HUES48 (cell line): ENCODE measurements around the gene PRDM4.

Source experiments
- H3K27ac ChIP-seq: one replicate; pipeline ENCODE4 v1.7.0; 2013; ENCODE audit warnings: low read depth, low read length, inconsistent platforms
- H3K27me3 ChIP-seq: 2 replicates; pipeline ENCODE4 v1.6.1; 2013; ENCODE audit warnings: mild to moderate bottlenecking, low read length; ENCODE audit not compliant: control insufficient read depth, insufficient read depth
- H3K36me3 ChIP-seq: 2 replicates; pipeline ENCODE4 v1.6.1; 2013; ENCODE audit warnings: low read length; ENCODE audit not compliant: control insufficient read depth, insufficient read depth
- H3K4me1 ChIP-seq: 2 replicates; pipeline ENCODE4 v1.6.1; 2013; ENCODE audit warnings: mild to moderate bottlenecking, low read length; ENCODE audit not compliant: control insufficient read depth, insufficient read depth
- H3K4me3 ChIP-seq: 2 replicates; pipeline ENCODE4 v1.5.1; 2013; ENCODE audit warnings: mild to moderate bottlenecking, low read depth, low read length
- H3K9ac ChIP-seq: 2 replicates; pipeline ENCODE4 v1.6.1; 2013; ENCODE audit warnings: mild to moderate bottlenecking, low read depth, low read length, moderate library complexity
- H3K9me3 ChIP-seq: 2 replicates; pipeline ENCODE4 v1.6.1; 2013; ENCODE audit warnings: low read length; ENCODE audit not compliant: control insufficient read depth, insufficient read depth

Gene PRDM4

DNA sequence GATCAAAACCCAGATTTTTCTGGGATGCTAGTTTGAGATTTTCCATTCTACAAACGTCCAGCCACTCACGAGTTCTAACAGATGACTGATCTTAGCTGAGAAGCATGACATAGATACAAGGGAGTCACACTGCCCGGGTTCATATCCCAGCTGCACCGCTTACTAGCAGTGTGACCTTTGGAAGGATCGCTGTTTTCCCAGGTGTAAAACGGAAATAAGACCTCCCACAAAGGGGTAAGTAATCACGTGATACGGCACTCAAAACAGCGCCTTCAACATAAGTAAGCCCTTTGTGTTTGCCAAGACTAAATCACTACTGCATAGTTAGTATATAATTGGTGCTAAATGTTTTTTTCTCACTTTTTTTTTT, 76.0 kb downstream of the PRDM4 start:
- H3K27ac ChIP-seq, result peak overlapping the region; percentile 97
- H3K4me1 ChIP-seq, result 0 out of 2 replicates have a peak, but pooled peaks cover 7% of the 10 kb centered on the region
- peak overlapping the region; percentile 98 for H3K9ac ChIP-seq
- no peaks in the 10 kb centered on the region for H3K9me3 ChIP-seq
- peaks cover 19% of the 10 kb centered on the region for H3K36me3 ChIP-seq
- no peaks in the 10 kb centered on the region for H3K27me3 ChIP-seq
- peak overlapping the region; percentile 95 for H3K4me3 ChIP-seq

- H3K4me3 ChIP-seq, result 0 out of 2 replicates have a peak overlapping the region, but pooled peaks have one; percentile 95
- peaks cover 14% of the 10 kb centered on the region for H3K36me3 ChIP-seq
- peak overlapping the region; percentile 97 for H3K27ac ChIP-seq
- no peaks in the 10 kb centered on the region for H3K9me3 ChIP-seq
- H3K27me3 ChIP-seq, result no peaks in the 10 kb centered on the region
- no peak overlapping the region for H3K9ac ChIP-seq
- 0 out of 2 replicates have a peak, but pooled peaks cover 7% of the 10 kb centered on the region for H3K4me1 ChIP-seq
Measured at GRCh38 chr12:107684029-107684795, 76.7 kb downstream of the PRDM4 start.
